CD4-positive, alpha-beta T cell treated with Interferon gamma for 1 hour (primary cell): ENCODE results near the gene CPED1.
A peak's percentile ranks its signal among the peaks of the same experiment; 100 is the strongest.
"Not testable (repeated sequence)": the region's sequence is repeated elsewhere in the genome, so short reads cannot be mapped to it uniquely, and the experiment has no call there.

Experiments used
- DNase-seq: peaks from one replicate; pipeline ENCODE4 v3.0.0-alpha.2; 2020

The CPED1 gene

DNA sequence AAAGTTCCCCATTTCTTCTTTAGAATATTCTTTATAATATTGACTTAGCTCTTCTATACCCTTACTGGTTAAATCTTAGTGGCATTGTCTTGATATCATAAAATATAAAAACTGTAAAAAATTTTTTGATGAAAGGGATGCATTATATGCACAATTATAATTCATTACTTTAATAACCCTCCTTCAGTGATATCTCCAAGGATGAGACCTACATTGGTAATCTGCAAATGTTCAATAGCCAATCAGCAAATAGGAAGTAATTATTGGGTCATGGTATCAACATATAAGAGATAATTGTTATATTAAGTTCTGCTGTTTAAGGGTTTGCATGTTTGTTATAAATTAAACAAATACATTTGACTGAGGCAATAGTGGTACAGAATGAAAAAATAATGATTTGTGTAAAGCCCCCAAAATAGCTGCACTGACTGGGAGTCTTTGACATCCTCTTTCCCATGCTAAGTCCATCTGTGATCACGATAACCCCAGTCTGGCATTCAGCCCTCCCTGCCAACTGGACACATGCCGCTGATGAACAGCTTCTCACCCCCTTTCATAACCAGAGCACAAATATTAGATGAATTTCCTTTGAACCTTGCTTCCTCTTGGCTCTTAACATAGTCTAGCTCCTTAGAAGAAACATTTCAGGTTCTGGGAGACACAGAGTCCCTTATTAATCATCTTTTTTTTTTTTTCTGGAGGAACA is 169.5 kb downstream of the CPED1 start:
- DNase-seq = no peak

DNA sequence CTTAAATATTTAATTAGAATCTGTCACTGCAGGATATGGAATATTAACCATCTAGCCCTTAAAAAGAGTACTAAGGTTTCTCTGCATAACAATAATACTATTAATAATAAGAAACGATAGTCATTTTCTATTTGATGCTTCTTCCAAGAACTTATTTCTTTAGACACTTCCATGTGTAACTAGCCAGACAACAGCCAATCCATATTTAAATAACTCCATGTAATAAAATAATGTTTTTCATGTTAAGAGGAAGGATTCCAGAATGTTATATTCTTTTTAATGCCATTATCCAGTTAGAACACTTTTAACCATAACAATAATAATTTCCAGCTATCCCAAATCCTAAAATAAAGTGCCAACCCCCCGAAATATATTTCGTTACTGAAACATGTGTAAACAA is 170.2 kb downstream of the CPED1 start:
- no peak for DNase-seq

DNA sequence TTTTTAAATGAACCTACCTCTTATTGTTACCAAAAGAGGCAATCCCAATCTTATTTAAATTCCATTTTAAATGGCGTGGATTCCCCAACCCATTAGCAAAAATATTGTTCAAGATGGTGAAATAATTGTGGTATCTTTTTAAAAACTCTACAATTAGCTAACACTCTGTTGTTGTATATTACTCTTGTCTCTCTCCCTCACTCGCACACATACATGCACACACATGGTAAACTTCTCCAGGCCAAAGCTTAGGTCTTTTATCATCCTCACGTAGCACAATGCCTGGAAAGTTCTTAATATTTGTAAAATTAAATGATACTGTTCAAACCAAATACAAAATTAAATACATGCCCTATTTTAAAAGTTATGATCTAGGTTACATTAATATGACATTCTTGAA is 171.0 kb downstream of the CPED1 start:
- no peak for DNase-seq

DNA sequence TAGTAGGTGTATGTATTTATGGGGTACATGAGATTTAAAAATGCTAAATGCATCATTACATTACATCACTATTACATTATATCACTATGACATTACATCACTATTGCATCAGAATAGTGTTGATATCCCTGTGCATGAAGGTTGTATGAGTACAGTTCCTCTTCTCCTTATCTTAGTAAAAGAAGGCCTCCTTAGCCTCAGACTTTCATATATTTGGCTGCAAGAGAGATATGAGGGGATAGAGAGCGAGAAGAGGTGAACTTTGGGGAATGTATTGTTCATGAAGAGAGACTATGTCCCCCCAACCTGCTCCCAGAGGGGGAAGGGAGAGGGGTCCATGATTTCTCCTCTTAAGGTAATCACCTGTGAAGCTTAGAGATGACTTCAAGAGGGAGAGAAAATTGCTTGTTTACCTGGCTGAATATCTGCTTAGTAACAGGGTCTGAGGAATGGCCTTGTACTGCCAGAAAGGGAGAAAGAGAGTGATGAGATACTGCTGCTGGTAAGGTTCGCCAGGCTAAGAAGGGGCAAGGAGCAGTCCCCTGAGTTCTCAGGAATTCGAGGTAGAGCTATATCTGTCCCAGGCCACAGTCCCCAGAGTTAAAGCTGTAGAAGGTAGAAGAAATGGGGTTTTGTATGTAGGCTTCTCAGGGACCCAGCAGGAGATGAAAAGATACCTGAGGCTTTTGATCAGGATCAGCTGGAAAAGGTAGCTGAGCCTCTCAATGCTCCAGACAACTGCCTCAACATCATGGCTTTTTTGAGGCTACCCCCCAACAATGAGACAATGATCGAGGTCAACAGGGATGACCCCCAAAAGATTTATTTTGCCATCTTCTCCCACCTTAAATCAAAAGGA is 171.9 kb downstream of the CPED1 start:
- DNase-seq = no peak

DNA sequence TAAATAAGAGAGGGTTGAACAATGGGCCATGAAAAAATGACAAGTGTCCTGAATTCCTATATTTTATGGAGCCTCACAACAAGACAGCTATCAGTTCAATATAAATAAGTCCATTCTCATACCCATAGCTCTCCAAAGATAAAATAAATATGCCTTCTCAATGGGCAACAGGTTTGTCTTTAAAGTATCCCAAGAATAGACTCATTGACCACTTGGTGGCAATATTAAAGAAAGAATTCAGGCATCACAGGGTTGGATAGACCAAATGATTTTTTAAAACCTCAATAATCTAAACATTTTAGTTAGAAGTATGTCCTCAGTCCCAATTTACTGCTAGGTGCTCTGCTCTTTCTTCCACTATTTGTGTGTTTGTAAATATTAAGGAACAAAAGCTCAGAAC is 175.2 kb downstream of the CPED1 start:
- DNase-seq = no peak

DNA sequence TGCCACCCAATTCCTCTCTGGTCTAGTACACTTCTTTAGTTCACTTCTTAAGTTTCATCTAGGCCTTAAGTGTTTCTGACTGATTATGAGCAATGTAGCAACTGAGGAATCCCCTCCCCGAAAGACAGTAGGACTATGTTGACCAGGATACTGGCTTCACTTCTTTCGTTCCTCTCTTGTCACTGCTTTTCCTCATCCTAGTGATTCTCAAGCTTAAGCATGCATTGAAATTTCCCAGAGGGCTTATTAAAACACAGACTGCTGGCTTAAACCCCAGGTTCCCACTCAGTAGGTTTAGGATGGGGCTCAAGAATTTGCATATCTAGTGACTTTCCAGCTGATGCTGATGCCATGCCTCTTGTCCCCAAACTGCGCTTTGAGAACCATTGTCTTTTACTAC is 175.7 kb downstream of the CPED1 start:
- no peak for DNase-seq

DNA sequence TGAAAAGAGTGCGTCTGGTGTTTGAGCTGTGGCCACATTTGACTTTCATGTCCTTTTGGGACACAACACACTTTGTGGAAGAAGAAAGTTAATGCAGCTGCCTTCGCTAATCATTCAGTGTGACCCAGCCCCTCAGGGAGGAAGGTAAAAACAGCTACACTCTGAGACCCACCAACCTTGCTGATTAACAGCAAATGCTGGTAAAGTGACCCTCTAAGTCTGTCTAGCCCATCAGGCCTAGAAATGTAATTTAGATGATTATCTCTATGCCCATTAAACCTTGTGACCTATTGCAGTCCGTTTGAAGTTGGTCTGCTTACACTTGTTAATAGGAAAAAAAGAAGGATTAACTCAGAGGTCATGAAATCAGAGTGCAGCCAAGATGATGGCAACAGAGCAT is 178.4 kb downstream of the CPED1 start:
- no peak for DNase-seq

DNA sequence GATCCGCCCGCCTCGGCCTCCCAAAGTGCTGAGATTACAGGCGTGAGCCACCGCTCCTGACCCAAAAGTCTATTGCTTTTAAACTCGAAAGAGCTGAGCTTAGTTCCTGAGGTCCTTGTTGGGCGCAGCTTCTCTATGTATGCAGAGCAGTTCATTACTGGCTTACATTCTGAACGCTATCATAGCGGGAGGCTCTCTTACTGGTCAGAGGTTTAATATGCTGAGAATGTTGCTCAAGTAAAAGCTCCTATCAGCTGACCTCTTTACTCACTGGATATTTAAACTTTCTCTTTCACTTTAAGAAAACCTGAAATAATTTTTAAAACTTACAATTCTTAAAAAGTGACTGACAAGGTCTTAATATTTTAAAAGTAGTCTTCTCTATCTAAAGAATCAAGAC is 179.5 kb downstream of the CPED1 start:
- no peak for DNase-seq

DNA sequence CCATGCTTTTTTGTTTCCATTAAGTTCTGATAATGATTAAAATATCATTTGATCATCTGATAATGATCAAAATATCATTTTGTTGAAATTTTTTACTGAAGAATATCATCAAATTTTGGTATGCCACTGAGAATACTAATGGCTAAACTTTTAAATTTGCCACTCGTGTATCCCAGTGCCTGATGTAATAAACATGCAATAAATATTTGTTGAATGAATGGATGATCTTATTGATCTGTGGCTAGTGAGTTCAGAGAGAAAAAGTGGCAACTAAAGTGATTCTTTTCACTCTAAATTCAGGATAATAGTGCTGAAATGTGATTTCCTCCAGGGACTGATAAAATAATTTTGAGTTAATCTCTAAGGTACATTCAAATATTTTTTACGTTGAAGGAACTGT is 181.0 kb downstream of the CPED1 start:
- DNase-seq = no peak

DNA sequence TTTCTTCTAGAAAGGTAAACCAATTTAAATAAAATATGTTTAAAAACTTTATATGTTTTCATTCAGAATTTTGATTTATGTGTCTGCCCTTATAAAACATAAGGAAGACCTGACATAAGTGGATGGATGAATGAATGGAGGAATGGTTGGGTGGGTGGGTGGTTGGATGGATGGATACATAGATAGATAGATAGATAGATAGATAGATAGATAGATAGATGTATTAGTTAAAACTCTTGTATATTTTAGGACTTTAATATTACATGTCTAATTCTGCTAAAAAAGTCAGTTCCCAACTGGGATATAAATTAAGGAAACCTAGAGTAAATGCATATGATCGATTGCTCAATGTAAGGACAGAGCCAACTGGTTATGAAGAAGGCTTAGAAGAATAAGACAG is 184.0 kb downstream of the CPED1 start:
- no peak for DNase-seq

DNA sequence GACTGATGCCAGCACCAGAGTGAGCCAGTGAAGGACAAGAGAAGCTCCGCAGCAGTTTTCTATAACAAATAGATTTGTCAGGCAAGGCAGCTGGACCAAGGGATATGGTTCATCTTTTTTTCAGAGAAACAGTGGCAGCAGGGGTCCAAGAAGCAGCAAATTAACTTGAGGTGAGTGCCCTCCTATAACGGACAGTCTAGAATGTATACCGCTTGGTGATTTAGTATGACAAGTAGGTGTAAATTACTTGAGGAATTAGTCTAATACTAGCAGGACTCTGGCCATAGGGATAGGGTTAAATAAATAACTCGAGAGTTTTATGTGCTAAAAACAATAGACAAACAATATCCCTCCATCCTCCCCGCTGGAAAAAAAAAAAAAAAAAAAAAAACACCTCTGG is 187.3 kb downstream of the CPED1 start:
- DNase-seq = no peak

DNA sequence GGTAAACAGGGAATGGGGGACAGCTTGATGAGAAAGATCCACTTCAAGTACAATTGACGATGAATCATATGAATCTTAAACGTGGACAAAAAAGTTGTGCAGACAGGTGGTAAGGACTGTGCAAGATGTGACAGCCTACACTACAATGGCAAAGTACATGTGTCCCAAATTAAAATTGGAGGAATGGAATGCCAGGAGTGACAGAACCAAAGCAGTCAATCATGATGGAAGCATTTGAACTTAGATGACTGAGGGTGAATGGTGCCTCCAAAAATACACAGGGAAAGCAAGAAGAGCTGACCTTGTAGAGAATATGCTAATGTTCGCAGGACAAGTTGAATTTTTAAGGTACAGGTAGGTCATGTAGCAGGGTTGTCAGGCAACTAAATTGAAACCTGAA is 189.9 kb downstream of the CPED1 start:
- no peak for DNase-seq

DNA sequence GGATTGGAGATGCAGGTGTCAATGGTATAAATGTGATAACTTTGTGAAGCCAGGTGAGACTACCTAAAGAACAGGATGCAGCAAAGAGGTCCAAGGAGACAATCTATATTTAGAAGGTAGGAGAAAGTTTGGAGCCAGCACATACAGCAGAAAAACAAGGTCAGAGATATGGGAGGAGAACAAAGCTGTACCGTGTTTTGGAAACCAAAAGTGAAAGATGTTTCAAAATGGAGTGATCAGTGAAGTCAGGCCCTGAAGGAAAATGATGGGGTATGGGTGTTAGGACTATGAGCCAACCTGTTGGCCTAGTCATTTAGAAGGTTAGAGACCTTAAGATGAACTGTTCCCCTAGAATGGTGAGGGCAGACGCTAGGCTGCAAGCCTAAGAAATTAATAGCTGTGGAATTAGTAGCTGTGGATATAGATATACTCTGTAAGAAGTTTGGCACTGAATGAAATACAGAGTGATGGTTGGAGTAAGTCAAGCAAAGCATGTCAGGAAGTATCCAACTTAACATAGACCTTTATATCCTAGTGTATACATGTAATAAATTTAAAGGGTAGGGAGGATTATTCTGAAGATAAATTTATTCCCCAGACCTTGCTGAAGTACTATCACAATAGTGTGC is 190.5 kb downstream of the CPED1 start:
- no peak for DNase-seq

DNA sequence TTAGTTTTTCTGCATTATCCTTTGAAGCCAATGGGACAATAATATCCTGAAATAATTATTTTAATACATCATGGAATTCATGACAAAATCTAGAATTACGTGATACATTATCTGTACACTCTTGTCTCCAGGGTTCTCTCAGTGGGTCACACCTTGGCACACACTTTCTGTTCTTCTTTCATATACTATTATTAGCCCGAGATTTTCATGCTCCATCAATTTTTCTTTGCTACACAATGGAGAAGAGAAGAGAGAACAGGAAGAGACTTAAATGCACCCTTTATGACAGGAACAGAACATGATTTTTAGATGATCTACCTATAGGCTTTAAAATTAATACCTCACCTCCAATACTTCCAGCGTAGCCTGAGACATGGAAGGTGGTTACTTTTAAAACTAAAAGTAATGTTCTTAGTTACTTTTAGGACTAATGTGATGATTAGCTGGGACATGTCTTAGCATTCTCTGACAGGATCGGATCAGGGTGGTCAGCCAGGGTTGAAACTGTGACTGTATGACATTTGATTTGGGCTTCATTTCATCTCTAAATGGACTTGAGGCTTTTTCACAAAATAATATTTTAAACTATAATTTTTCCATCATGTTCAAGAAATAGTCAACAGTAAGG is 192.0 kb downstream of the CPED1 start:
- peak; percentile 3 for DNase-seq

DNA sequence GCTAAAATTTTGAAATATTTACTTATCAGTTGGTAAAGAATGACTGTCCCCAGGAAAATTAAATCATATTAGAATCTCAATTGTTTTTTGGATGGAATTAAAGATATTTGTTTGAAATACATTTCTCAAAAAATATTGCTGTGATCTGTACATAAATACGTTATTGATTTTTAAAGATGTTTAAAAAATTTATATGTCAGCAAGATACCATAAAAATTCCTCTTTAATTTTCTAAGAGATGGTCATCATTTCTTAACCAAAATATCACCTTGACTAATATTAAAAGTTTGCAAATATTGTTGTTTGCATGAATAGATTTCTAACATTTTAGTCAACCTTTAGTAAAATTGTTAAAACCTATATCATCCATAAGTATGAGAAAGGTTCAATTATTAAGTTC is 192.8 kb downstream of the CPED1 start:
- DNase-seq = no peak

DNA sequence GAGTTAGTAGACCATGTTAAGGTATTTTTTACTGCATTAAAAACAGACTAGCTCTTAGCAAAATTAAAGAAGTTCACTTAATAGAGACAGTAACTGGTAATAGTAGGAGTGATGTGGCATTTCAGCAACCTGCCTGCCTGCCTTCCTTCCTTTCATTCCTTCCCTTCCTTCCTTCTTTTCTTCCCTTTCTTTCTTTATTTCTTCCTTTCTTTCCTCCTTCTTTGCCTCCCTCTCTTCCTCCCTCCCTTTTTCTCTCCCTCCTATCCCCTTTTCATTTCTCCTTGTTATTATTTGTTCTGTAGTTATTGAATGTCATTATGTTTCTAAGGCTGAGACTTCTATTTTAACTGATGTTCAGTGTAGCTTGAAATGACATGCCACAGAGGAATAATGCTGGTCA is 193.8 kb downstream of the CPED1 start:
- no peak for DNase-seq

DNA sequence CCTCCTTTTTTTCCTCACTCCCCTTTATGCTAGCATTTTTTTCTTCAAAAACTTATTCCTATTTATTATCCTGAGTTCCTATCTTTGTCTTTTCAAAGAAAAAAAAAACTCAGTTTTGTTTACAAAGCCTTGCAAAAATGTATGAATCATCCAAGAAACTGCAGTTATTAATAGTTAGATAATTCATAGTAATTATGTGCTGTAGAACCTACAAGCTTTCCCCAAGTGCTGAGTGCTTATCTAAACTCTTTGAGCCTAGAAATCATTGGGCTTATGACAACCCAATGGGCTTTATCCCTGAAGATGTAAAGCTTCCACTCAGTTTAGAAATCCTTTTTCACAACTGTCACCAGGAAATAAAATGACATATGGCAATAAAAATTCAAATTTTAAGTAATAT is 194.4 kb downstream of the CPED1 start:
- no peak for DNase-seq

DNA sequence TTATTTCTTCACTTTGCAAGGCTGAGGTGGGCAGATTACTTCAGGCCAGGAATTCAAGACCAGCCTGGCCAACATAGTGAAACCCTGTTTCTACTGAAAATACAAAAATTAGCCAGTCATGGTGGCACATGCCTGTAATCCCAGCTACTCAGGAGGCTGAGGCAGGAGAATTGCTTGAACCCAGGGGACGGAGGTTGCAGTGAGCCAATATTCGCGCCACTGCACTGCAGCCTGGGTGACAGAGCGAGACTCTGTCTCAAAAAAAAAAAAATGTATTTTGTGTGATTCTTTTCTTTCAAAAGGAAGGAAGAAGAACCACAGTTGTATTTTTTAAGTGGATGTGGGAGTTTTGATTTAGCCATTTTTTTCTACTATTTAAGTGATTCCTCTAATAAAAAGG is 195.4 kb downstream of the CPED1 start:
- DNase-seq = not testable (repeated sequence)

DNA sequence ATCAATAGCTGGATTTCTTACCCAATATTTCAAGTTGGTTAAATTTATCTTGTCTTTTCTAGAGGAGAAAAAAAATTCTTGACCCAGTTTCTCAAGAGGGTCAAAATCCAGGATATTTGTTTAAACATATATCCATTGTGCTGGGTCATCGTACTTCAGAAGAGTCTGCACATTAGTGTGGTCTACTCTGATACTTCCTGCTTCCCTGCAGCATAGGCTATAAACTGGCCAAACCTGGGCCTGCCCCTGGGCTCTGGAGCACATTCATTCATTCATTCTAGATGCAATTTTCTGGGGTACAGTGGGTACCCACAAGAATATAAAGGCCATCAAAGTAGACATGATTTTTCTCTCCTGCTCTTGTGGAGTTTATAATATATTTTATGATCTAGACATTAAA is 198.2 kb downstream of the CPED1 start:
- no peak for DNase-seq

DNA sequence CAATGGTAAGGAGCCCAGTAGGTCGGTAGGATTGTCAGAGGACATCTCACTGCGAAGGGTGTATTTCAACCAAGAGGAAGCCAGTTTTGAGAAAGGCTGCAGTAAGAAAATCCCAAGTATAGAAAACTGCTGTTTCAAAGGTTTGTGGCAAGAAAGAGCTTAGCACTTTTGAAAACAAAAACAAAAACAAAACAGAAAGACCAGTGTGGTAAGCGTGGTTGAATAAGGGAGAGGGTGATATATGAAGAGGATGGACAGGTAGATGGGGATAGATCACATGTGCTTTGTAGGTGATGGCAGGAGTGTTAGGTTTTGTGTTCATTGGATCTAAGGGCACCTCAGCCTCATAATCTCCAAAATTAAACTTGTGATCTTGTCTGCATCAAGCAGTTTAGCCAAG is 198.7 kb downstream of the CPED1 start:
- no peak for DNase-seq

DNA sequence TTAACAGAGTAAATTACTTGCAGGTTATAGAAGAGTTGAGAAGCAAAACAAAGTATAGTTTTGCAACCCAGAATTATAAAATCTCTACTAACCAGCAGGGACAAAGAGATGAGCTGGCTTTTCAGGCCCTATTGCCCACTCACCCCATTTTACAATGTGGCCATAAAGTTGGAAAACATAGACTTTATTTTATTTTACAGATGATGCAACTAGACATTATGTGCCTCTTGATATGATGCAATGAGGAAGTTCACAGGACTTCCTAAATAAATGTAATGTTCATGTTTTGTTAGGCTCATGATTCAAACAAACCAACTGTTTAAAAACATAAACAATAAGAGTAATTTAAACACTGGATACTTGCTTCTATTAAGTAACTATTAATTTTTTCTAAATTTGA is 199.2 kb downstream of the CPED1 start:
- no peak for DNase-seq

DNA sequence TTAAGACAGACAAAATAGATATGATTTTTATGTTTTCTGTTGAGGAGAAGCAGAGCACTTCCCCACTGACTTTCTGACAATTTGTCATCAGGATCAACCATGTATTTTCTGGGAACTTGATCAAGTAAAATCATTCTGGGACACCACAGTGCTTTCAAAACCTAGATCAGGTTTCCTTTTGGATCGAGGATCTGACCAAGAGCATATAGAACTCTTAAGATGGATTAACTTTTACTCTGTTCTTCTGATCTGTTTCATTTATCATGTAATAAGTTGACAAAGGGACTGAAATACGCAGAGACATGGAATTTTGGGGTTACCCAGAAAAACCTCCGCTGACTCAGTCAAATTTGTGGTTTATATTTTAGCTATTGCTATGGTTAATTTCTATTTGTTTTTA is 204.3 kb downstream of the CPED1 start:
- no peak for DNase-seq

DNA sequence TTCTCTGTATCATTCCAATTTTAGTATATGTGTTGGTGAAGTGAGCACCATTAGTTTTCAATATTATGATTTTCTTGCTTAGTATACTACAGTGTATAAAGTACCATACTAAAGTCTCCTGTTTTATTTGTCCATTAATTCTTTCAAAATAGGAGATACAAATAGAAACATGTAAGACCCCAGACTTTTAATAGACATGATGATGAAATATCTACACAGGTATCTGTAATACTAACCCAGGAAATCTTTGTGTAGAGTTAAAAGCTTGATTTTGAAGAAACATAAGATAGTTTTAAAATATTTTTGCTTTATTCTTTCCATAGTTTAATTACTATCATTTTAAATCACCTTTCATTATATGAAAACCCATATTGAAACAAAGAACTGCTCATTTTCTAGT is 206.5 kb downstream of the CPED1 start:
- no peak for DNase-seq

DNA sequence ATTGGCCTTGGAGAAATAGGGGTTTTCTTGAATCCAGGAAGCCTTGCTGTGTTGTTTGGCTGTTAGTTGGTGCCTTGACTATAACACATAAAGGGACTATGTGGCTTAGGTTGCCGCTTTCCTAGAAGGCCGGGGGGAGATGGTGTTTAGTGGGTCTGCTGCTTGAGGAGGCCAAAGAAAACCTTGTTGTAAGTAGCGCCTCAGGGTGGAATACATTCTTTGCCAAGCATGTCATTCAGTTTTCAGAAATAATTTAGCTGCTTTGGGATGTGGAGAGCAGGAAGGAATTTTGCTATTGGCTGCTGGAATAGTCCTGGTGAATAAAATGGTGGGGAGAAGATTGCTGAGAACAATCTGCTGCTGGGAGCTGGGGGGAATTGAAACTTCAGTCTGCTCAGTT is 207.4 kb downstream of the CPED1 start:
- DNase-seq = no peak
